Thoracic aorta (tissue), 2 donors: Measurements from ENCODE around the gene ARID3B. TPM values are rescaled to one million over a fixed set of nuclear protein-coding genes. Genes with fewer than 3 reads are reported as not detected.

Experiments used
- ATAC-seq: fragments of 150-250 bp; one replicate; pipeline ENCODE4 v1.8.0; 2017; ENCODE audit warnings: low read depth; ENCODE audit not compliant: insufficient number of reproducible peaks, low FRiP score
- DNase-seq: peaks from one replicate; pipeline ENCODE4 v3.0.0-alpha.2; 2020; ENCODE audit warnings: low spot score
- H3K27ac ChIP-seq, 2 donors: fragments of 200-600 bp; sonication (generic); 1 replicate in 1 of 2; 2 replicates in 1 of 2; pipeline ENCODE4 v1.5.1; 2016; ENCODE audit warnings: mild to moderate bottlenecking in 2 of 2, moderate library complexity in 2 of 2
- H3K27me3 ChIP-seq: fragments of 200-600 bp; sonication (generic); replicated peaks from 2 replicates; pipeline ENCODE4 v1.6.0; 2016; ENCODE audit warnings: mild to moderate bottlenecking; ENCODE audit not compliant: insufficient read depth
- H3K36me3 ChIP-seq: fragments of 200-600 bp; sonication (generic); one replicate; pipeline ENCODE4 v1.5.1; 2016
- H3K4me1 ChIP-seq, 2 donors: fragments of 200-600 bp; sonication (generic); 1 replicate in 1 of 2; 2 replicates in 1 of 2; pipeline versions ENCODE4 v1.5.1 to v1.6.0; 2016; ENCODE audit warnings: low read depth in 2 of 2, mild to moderate bottlenecking in 1 of 2; ENCODE audit not compliant: control insufficient read depth in 1 of 2
- H3K4me3 ChIP-seq: fragments of 200-600 bp; sonication (generic); 2 replicates; pipeline ENCODE4 v1.5.1; 2016; ENCODE audit warnings: mild to moderate bottlenecking
- H3K9me3 ChIP-seq: fragments of 200-600 bp; sonication (generic); 2 replicates; pipeline ENCODE4 v1.5.1; 2016
- total RNA-seq, 2 donors: library from RNA; depleted of rRNA; stranded (reverse); fragments of >200 nt; gene quantifications; one replicate each; pipeline versions ENCODE4 v1.1.0 to v1.2.3, GENCODE V29; 2016
- TF ChIP-seq, protein P1 (sequence below): fragments of 200-600 bp; sonication (generic); IDR thresholded peaks from one replicate; pipeline ENCODE4 v1.5.1; 2019; ENCODE audit warnings: antibody characterized with exemption

The ARID3B gene
- total RNA-seq, 2 donors from 2014 or later = 8.9 to 15.0 TPM

DNA sequence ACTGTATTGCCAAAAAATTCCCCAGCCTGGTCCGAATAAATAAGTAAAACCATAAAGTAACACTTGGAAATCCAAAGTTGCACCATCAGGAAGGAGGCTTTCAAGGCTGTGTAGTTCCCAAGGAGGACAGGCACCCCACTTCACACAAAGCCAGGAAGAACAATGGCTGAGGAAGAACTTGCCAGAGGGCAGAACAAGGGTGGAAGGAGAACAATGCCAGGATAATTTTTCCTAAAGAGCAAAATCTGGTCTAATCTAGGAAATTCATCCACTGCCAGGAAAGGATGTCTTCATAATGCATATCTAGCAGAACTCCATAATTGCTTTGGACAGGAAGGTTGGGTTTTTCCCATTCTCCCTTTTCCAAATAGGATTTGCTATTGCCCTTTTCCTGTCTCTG is 15.7 kb upstream of the ARID3B start:
- H3K4me3 ChIP-seq = no peak overlapping the region

DNA sequence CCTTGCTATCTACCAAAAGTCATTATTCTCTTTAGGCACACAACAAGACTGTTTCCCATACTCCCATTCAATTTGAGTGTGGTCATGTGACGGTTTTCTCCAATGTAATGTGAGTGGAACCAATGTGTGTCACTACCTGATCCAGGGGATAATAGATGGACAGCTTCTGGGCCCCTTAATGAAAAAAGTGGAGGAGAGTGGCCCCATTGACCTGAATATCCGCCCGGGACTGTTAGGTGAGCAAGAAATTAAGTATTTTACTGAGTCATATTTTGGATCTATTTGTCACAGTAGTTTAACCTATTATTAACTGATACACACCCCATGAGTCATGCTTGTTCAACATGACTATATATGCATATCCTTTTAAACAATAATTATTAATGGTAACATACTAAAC is 15.1 kb upstream of the ARID3B start:
- Histone ChIP-seq H3K9me3 (no peaks in the 10 kb centered on the region), H3K27me3 (no peaks in the 10 kb centered on the region), H3K4me3 (no peak overlapping the region), H3K36me3 (no peaks in the 10 kb centered on the region), H3K27ac (no peak overlapping the region), H3K4me1 (no peaks in the 10 kb centered on the region)
- DNase-seq = no peak
- peak; percentile 50 for ATAC-seq
- TF ChIP-seq, protein P1, sequence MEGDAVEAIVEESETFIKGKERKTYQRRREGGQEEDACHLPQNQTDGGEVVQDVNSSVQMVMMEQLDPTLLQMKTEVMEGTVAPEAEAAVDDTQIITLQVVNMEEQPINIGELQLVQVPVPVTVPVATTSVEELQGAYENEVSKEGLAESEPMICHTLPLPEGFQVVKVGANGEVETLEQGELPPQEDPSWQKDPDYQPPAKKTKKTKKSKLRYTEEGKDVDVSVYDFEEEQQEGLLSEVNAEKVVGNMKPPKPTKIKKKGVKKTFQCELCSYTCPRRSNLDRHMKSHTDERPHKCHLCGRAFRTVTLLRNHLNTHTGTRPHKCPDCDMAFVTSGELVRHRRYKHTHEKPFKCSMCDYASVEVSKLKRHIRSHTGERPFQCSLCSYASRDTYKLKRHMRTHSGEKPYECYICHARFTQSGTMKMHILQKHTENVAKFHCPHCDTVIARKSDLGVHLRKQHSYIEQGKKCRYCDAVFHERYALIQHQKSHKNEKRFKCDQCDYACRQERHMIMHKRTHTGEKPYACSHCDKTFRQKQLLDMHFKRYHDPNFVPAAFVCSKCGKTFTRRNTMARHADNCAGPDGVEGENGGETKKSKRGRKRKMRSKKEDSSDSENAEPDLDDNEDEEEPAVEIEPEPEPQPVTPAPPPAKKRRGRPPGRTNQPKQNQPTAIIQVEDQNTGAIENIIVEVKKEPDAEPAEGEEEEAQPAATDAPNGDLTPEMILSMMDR = no peak

More for the DNA sequence above, 15.7 kb upstream of the ARID3B start:
- H3K4me1 ChIP-seq = no peaks in the 10 kb centered on the region
- no peaks in the 10 kb centered on the region for H3K9me3 ChIP-seq
- no peak overlapping the region for H3K27ac ChIP-seq
- ATAC-seq = no peak
- TF ChIP-seq, protein P1 = no peak
- H3K27me3 ChIP-seq = no peaks in the 10 kb centered on the region
- DNase-seq = no peak
- no peaks in the 10 kb centered on the region for H3K36me3 ChIP-seq

DNA sequence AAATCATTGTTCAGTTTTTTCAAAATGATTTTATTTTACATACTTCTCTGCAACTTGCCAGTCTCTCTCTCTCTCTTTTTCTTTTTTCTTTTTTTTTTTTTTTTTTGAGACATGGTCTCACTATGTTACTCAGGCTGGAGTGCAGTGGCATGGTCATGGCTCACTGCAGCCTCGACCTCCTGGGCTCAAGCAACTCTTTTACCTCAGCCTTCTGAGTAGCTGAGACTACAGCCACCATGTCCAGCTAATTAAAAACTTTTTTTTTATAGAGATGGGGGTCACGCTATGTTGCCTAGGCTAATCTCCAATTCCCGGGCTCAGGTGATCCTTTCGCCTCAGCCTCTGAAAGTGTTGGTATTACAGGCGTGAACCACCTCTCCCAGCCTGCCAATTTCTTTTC is 12.1 kb upstream of the ARID3B start:
- no peaks in the 10 kb centered on the region for H3K36me3 ChIP-seq
- H3K27me3 ChIP-seq = no peaks in the 10 kb centered on the region
- TF ChIP-seq, protein P1 = no peak
- no peaks in the 10 kb centered on the region for H3K4me1 ChIP-seq
- H3K9me3 ChIP-seq = no peaks in the 10 kb centered on the region
- ATAC-seq (no peak), DNase-seq (no peak)
- no peak overlapping the region for H3K27ac ChIP-seq
- no peak overlapping the region for H3K4me3 ChIP-seq

DNA sequence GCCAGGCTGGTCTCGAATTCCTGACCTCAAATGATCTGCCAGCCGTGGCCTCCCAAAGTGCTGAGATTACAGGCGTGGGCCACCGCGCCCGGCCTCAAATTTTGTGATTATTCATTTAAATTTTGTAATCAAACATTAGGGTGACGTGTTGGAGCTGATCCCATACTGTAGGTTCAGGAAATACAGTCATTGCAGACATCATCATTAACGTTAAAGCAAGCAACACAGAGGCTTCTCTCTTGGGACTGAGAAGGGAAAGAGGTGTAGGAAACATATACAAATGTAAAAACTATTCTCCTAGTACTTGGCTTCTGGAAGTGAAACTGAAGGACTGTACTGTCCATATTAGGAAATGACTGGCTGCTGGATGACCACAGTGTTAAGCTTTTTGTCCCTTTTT is 11.1 kb upstream of the ARID3B start:
- Histone ChIP-seq H3K4me3 (no peak overlapping the region), H3K27ac (no peak overlapping the region), H3K4me1 (no peaks in the 10 kb centered on the region), H3K9me3 (no peaks in the 10 kb centered on the region), H3K36me3 (no peaks in the 10 kb centered on the region), H3K27me3 (no peaks in the 10 kb centered on the region)
- DNase-seq (no peak), ATAC-seq (no peak)
- TF ChIP-seq, protein P1 = no peak

DNA sequence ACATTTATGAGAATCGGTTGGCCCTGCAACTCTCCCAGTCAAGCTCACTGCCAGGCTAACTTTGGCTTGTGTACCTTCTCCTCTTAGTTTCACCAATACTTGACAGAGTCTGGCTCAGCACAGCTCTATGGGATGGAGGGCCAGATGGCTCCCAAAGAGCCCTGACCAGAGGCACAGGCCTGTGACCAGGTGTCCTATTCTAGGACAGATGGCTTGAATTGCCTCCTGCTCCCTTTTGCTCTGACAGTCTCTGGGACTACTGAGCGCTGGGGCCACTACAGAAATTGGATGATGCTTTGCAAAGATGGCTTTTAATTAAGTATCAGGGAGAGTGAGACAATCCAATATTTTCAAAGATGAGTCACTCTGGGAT is 10.3 kb upstream of the ARID3B start:
- Histone ChIP-seq H3K4me1 (no peaks in the 10 kb centered on the region), H3K9me3 (no peaks in the 10 kb centered on the region), H3K27me3 (no peaks in the 10 kb centered on the region), H3K36me3 (no peaks in the 10 kb centered on the region), H3K27ac (no peak overlapping the region), H3K4me3 (no peak overlapping the region)
- no peak for ATAC-seq
- TF ChIP-seq, protein P1 = no peak
- DNase-seq = no peak
